GM19023 (cell line): ENCODE results near the gene PLK5.
"Not testable (repeated sequence)": the region's sequence is repeated elsewhere in the genome, so short reads cannot be mapped to it uniquely, and the experiment has no call there.

Source experiments
- ATAC-seq: cut with Tn5 transposase; IDR thresholded peaks from one replicate; pipeline ENCODE4 v1.9.1; 2021; ENCODE audit warnings: mild to moderate bottlenecking, moderate library complexity; ENCODE audit not compliant: unreplicated experiment

The PLK5 gene

GRCh38 chr19:1524972-1525325 is 1.1 kb downstream of the PLK5 start:
- no peak for ATAC-seq

- ATAC-seq, result no peak
These were observed 1.5 kb downstream of the PLK5 start for GRCh38 chr19:1525343-1525742.

GRCh38 chr19:1526066-1526778 is 2.3 kb downstream of the PLK5 start:
- ATAC-seq, result no peak

DNA sequence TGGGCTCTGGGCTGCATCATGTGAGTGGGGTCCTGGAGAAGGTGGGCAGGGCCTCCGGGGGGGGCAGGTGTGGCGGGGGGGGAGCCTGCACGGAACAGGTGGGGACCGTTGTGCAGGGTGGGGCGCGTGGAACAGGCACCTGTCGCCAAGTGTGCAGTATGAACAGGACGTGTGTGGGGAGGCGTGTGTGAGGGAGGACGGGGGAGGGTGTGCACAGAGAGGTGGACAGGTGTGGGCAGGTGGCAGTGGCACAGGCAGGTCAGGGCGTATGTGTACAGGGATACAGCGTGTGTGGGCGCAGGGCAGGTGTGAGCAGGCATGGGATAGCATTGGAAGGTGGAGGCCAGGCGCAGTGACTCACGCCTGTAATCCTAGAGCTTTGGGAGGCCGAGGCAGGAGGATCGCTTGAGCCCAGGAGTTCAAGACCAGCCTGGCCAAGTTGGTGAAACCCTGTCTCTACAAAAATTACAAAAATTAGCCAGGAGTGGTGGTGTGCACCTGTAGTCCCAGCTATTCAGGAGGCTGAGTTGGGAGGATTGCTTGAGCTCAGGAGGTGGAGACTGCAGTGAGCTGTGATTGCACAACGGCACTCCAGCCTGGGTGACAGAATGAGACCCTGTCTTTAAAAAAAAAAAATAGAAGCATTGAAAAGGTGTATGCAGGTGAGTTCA is 3.2 kb downstream of the PLK5 start:
- no peak for ATAC-seq

- ATAC-seq, result no peak
These were observed 3.9 kb downstream of the PLK5 start for GRCh38 chr19:1527650-1528309.

DNA sequence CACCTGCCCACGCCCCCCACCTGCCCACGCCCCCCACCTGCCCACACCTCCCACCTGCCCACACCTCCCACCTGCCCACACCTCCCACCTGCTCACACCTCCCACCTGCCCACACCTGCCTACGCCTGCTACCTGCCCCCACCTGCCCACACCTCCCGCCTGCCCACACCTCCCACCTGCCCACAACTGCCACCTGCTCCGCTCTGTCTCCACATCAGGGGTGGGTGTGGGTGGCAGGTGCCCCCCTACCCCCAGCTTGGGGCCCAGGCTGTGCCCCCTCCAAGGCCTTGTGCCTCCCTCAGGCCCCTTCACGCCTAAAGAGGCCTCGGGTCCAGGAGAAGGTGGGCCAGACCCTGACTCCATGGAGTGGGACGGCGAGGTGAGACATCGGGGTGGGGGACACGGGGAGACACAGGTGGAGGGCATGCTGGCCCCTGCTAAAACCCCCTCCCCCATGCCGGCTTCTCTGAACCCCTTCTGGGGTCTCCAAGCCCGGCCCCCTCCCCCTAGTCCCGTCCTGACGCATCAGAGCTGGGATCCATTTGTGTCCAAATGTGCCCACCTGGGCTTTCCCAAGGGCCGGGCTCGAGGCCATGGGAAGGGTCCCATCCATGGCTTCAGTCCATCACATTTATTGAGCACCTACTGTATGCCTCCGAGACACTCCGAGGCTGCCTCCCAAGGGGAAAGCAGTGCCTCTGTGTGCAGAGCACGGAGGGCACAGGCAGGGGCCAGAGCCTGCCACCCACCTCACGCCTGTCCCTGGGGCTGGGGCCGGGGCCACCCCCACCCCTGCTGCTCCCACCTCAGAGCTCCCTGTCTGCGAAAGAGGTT is 4.9 kb downstream of the PLK5 start:
- ATAC-seq, result no peak

DNA sequence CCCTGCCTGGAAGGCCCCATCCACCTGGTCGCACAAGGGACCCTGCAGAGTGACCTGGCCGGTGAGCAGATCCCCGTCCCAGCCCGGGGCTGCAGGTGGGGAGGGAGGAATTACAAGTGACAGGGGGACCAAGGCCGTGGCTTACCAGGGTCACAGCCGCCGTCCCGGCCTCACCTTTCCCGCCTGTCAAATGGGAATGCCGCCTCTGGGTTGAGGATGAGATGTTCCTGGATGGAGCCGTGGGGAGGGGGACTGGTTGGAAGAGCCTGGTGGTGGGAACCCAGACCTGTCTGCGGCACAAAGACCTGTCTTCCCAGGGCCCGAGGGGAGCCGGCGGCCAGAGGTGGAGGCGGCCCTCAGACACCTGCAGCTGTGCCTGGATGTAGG is 5.5 kb downstream of the PLK5 start:
- ATAC-seq, result no peak

DNA sequence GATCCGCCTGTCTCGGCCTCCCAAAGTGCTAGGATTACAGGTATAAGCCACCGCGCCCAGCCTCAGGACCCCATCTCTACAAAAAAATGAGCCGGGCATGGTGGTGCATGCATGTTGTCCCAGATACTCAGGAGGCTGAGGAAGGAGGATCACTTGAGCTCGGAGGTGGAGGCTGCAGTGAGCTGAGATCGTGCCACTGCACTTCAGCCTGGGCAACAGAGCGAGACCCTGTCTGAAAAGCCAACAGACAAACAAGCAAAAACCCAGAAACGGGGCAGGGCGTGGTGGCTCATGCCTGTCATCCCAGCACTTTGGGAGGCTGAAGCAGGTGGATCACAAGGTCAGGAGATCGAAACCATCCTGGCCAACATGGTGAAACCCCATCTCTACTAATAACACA is 7.0 kb downstream of the PLK5 start:
- ATAC-seq, result not testable (repeated sequence)

DNA sequence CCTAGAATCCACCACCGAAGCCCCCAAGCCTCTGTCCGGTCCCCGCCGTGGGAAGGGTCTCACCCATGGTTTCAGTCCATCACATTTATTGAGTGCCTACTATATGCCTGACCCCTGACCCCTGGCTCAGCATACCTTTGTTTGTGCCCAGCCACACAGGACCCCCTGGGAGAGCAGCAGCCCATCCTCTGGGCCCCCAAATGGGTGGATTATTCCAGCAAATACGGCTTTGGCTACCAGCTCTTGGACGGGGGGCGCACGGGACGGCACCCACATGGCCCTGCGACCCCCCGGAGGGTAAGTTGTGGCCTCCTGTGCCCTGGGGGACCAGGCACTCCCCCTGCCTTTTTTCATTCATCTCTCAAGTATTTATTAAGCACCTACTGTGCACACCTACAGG is 7.7 kb downstream of the PLK5 start:
- ATAC-seq, result no peak

GRCh38 chr19:1532003-1532402 is 8.1 kb downstream of the PLK5 start:
- no peak for ATAC-seq

DNA sequence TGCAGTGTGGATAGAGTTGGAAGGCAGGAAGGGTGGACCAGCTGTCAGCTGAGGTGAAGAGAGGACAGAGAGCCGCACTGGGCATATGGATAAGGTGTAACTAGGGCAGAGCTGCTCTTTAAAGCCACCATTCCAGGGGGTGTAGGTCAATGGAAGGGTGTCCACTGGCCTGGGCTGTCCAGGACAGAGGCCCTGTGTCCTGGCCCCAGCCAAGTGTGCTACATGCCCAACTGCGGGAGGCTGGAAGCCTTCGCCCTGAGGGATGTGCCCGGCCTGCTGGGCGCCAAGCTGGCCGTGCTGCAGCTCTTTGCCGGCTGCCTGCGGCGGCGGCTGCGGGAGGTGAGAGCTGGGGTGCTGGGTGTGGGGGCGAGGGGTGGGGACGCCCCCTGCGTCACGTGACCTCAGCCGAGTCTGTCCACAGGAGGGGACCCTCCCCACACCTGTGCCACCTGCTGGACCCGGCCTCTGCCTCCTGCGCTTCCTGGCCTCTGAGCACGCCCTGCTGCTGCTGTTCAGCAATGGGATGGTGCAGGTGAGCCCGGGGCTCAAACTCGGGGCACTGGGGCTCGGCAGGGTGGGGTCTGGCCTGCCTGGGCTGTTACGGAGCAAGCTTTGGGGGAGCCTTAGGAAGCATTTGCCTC is 9.8 kb downstream of the PLK5 start:
- no peak for ATAC-seq

- ATAC-seq, result no peak
These were observed 11.1 kb downstream of the PLK5 start for GRCh38 chr19:1534972-1535371.

DNA sequence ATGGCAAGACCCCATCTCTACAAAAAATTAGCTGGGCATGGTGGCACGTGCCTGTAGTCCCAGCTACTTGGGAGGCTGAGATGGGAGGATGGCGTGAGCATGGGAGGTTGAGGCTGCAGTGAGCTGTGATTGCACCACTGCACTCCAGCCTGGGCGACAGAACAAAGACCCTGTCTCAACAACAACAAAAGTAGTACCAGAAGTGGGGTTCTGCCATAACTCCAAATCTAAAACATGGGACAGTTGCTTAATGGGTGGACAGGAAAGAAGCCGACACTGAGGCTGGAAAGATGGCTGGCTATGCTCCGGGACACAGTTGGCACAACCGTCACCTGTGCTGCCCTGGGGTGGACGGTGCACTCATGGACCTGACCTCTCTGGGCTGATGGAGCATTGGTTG is 11.8 kb downstream of the PLK5 start:
- not testable (repeated sequence) for ATAC-seq

GRCh38 chr19:1538978-1539377 is 15.1 kb downstream of the PLK5 start:
- ATAC-seq, result no peak

- not testable (repeated sequence) for ATAC-seq
These were observed 15.9 kb downstream of the PLK5 start for GRCh38 chr19:1539749-1540148.

DNA sequence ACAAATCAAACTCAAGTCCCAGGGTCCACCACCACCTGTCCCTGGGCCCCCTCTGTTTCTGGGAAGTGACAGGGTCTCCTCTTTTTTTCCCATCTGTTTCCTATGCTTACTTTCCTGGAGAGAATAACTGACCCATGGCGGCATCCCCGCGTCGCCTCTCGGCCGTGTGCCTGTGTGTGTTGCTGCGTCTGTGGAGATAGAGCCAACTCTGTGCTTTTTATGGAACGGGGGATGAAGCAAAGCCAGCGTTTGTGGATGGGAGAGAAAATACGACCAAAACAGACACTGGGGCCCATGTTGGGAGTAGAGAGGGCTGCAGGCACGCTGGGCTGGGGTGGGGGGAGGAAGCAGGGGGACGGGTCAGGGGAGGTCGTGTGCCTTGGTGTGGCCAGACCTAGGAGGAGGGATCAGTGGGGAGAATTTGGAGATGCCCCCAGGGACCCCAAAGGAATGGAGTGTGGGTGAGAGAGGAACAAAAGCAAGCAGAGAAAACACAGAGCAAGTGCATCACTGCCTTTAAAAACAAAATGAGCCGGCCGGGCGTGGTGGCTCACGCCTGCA is 16.6 kb downstream of the PLK5 start:
- ATAC-seq, result no peak

DNA sequence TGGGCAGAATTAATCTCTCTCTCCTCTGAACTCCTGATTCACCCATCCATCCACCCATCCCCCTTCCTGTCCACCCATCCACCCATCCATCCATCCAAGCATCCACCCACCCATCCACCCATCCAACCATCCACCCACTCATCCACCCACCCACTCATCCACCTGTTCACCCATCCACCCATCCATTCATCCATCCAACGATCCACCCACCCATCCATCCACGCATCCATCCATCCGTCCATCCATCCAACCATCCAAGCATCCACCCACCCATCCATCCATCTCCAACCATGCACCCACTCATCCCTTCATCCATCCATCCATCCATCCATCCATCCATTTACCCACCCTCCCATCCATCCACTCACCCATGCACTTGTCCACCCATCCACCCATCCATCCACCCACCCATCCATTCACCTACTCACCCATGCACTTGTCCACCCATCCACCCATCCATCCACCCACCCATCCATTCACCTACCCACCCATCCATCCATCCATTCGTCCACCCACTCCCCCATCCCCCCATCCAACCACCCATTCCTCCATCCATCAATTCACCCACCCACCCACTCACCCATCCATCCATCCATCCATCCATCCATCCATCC is 25.6 kb downstream of the PLK5 start:
- ATAC-seq, result no peak

DNA sequence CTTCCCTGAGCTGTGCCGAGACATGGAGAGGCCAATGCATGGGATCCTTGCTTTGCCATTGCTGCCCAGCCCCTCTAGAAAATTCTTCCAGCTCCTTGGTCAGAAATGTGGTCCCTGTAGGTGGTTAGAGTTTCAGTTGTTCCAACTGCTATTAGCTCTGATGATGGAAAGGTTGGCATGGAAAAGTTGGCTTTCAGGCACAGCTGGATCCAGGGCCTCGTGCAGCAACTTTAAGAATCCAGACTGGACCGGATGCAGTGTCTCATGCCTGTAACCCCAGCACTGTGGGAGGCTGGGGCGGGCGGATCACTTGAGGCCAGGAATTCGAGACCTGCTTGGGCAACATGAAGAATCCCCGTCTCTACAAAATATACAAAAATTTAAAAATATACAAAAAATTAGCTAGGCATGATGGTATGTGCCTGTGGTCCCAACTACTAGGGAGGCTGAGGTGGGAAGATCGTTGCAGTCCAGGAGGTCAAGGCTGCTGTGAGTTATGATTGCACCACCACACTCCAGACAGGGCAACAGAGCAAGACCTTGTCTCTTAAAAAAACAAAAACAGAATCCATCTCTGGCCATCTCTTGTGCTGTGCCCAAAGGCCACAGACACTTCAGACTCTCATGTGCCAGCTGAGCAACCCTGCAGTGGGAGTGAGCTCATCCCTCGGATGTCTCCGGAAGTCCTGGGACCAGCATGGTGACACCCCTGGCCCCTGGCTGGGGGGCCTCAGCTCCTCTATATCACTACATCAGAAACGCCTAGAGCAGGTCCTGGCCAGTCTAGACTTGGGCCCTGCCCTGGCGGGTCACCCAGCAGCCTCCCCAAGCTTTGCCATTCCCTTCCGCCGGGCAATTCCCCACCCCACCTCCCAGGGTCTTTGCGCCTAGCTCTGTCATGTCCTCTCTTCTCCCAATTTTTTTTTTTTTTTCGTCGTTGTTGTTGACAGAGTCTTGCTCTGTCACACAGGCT is 27.5 kb downstream of the PLK5 start:
- no peak for ATAC-seq

GRCh38 chr19:1553415-1553814 is 29.5 kb downstream of the PLK5 start:
- ATAC-seq, result no peak
